Measurements from ENCODE around the gene RDH5. TPM values are rescaled to one million over a fixed set of nuclear protein-coding genes. Genes with fewer than 3 reads are reported as not detected.

RDH5 gene
- total RNA-seq, 1 donor = 32.2 TPM

GRCh38 chr12:55716582-55716957, 3.6 kb upstream of the RDH5 start:
- H3K9me3 ChIP-seq (ENCODE audit: low read depth, low read length) = no peaks in the 10 kb centered on the region
- H3K4me3 ChIP-seq (ENCODE audit: insufficient read depth, low read length) = peak overlapping the region; percentile 71
- H3K4me1 ChIP-seq (ENCODE audit: insufficient read depth, low read length) = peaks cover 78% of the 10 kb centered on the region
- H3K27me3 ChIP-seq (ENCODE audit: insufficient read depth, low read length) = no peaks in the 10 kb centered on the region
- peak; percentile 13 for DNase-seq (ENCODE audit: insufficient read length, low spot score, missing footprints)
- H3K36me3 ChIP-seq (ENCODE audit: insufficient read depth, low read length) = no peaks in the 10 kb centered on the region
- peaks cover 6% of the 10 kb centered on the region for H3K79me2 ChIP-seq (ENCODE audit: insufficient read depth, low read length)
- peak overlapping the region; percentile 58 for H2AFZ ChIP-seq (ENCODE audit: low read length)
- no peak for TF ChIP-seq CTCF (IDR thresholded peaks at IDR 0.05; ENCODE audit: extremely low read depth, low read depth, low read length)
- H3K27ac ChIP-seq (ENCODE audit: low read depth, low read length) = peak overlapping the region; percentile 82
- peaks cover 4% of the 10 kb centered on the region for H4K20me1 ChIP-seq (ENCODE audit: insufficient read depth, low read length)
- peak overlapping the region; percentile 83 for H3K4me2 ChIP-seq (ENCODE audit: insufficient read depth, low read length)

- H4K20me1 ChIP-seq (ENCODE audit: insufficient read depth, low read length) = peaks cover 8% of the 10 kb centered on the region
- peaks cover 75% of the 10 kb centered on the region for H3K4me1 ChIP-seq (ENCODE audit: insufficient read depth, low read length)
- H3K27me3 ChIP-seq (ENCODE audit: insufficient read depth, low read length) = no peaks in the 10 kb centered on the region
- no peak overlapping the region for H2AFZ ChIP-seq (ENCODE audit: low read length)
- H3K4me2 ChIP-seq (ENCODE audit: insufficient read depth, low read length) = peak overlapping the region; percentile 83
- TF ChIP-seq CTCF (IDR thresholded peaks at IDR 0.05; ENCODE audit: extremely low read depth, low read depth, low read length) = no peak
- no peaks in the 10 kb centered on the region for H3K36me3 ChIP-seq (ENCODE audit: insufficient read depth, low read length)
- peak overlapping the region; percentile 71 for H3K4me3 ChIP-seq (ENCODE audit: insufficient read depth, low read length)
- no peaks in the 10 kb centered on the region for H3K9me3 ChIP-seq (ENCODE audit: low read depth, low read length)
- DNase-seq (ENCODE audit: insufficient read length, low spot score, missing footprints) = peak; percentile 56
- H3K27ac ChIP-seq (ENCODE audit: low read depth, low read length) = peak overlapping the region; percentile 82
- peaks cover 6% of the 10 kb centered on the region for H3K79me2 ChIP-seq (ENCODE audit: insufficient read depth, low read length)
These were observed 2.9 kb upstream of the RDH5 start for GRCh38 chr12:55717011-55718007.

- Histone ChIP-seq H3K4me1 (ENCODE audit: insufficient read depth, low read length) (peaks cover 68% of the 10 kb centered on the region), H3K4me2 (ENCODE audit: insufficient read depth, low read length) (peak overlapping the region; percentile 83), H3K27ac (ENCODE audit: low read depth, low read length) (peak overlapping the region; percentile 82), H3K9me3 (ENCODE audit: low read depth, low read length) (no peaks in the 10 kb centered on the region), H2AFZ (ENCODE audit: low read length) (no peak overlapping the region), H3K79me2 (ENCODE audit: insufficient read depth, low read length) (peaks cover 6% of the 10 kb centered on the region), H3K36me3 (ENCODE audit: insufficient read depth, low read length) (peaks cover 2% of the 10 kb centered on the region), H3K27me3 (ENCODE audit: insufficient read depth, low read length) (no peaks in the 10 kb centered on the region), H3K4me3 (ENCODE audit: insufficient read depth, low read length) (peak overlapping the region; percentile 71), H4K20me1 (ENCODE audit: insufficient read depth, low read length) (peaks cover 8% of the 10 kb centered on the region)
- TF ChIP-seq CTCF (IDR thresholded peaks at IDR 0.05; ENCODE audit: extremely low read depth, low read depth, low read length) = no peak
- peak; percentile 78 for DNase-seq (ENCODE audit: insufficient read length, low spot score, missing footprints)
These were observed 2.2 kb upstream of the RDH5 start for GRCh38 chr12:55718015-55718414.

- Histone ChIP-seq H3K36me3 (ENCODE audit: insufficient read depth, low read length) (peaks cover 9% of the 10 kb centered on the region), H2AFZ (ENCODE audit: low read length) (no peak overlapping the region), H4K20me1 (ENCODE audit: insufficient read depth, low read length) (peaks cover 13% of the 10 kb centered on the region), H3K27ac (ENCODE audit: low read depth, low read length) (peak overlapping the region; percentile 82), H3K79me2 (ENCODE audit: insufficient read depth, low read length) (peaks cover 6% of the 10 kb centered on the region), H3K4me3 (ENCODE audit: insufficient read depth, low read length) (peak overlapping the region; percentile 71), H3K9me3 (ENCODE audit: low read depth, low read length) (no peaks in the 10 kb centered on the region), H3K4me1 (ENCODE audit: insufficient read depth, low read length) (peaks cover 67% of the 10 kb centered on the region), H3K4me2 (ENCODE audit: insufficient read depth, low read length) (peak overlapping the region; percentile 83), H3K27me3 (ENCODE audit: insufficient read depth, low read length) (no peaks in the 10 kb centered on the region)
- DNase-seq (ENCODE audit: insufficient read length, low spot score, missing footprints) = peak; percentile 49
- TF ChIP-seq CTCF (IDR thresholded peaks at IDR 0.05; ENCODE audit: extremely low read depth, low read depth, low read length) = no peak
These were observed 1.4 kb upstream of the RDH5 start for GRCh38 chr12:55718624-55719275.
